Thoracic aorta (tissue), 2 donors: Measurements from ENCODE around the gene ENOX1. TPM values are rescaled to one million over a fixed set of nuclear protein-coding genes. Genes with fewer than 3 reads are reported as not detected.

Experiments
- ATAC-seq: fragments of 150-250 bp; one replicate; pipeline ENCODE4 v1.8.0; 2017; ENCODE audit warnings: low read depth; ENCODE audit not compliant: insufficient number of reproducible peaks, low FRiP score
- DNase-seq: peaks from one replicate; pipeline ENCODE4 v3.0.0-alpha.2; 2020; ENCODE audit warnings: low spot score
- H3K27ac ChIP-seq, 2 donors: fragments of 200-600 bp; sonication (generic); 1 replicate in 1 of 2; 2 replicates in 1 of 2; pipeline ENCODE4 v1.5.1; 2016; ENCODE audit warnings: mild to moderate bottlenecking in 2 of 2, moderate library complexity in 2 of 2
- H3K27me3 ChIP-seq: fragments of 200-600 bp; sonication (generic); replicated peaks from 2 replicates; pipeline ENCODE4 v1.6.0; 2016; ENCODE audit warnings: mild to moderate bottlenecking; ENCODE audit not compliant: insufficient read depth
- H3K36me3 ChIP-seq: fragments of 200-600 bp; sonication (generic); one replicate; pipeline ENCODE4 v1.5.1; 2016
- H3K4me1 ChIP-seq, 2 donors: fragments of 200-600 bp; sonication (generic); 1 replicate in 1 of 2; 2 replicates in 1 of 2; pipeline versions ENCODE4 v1.5.1 to v1.6.0; 2016; ENCODE audit warnings: low read depth in 2 of 2, mild to moderate bottlenecking in 1 of 2; ENCODE audit not compliant: control insufficient read depth in 1 of 2
- H3K4me3 ChIP-seq: fragments of 200-600 bp; sonication (generic); 2 replicates; pipeline ENCODE4 v1.5.1; 2016; ENCODE audit warnings: mild to moderate bottlenecking
- H3K9me3 ChIP-seq: fragments of 200-600 bp; sonication (generic); 2 replicates; pipeline ENCODE4 v1.5.1; 2016
- CTCF ChIP-seq: fragments of 200-600 bp; sonication (generic); IDR thresholded peaks from one replicate; pipeline ENCODE4 v1.5.1; 2019; ENCODE audit warnings: antibody characterized with exemption
- total RNA-seq, 2 donors: library from RNA; depleted of rRNA; stranded (reverse); fragments of >200 nt; gene quantifications; one replicate each; pipeline versions ENCODE4 v1.1.0 to v1.2.3, GENCODE V29; 2016

Gene ENOX1
- total RNA-seq, 2 donors from 2014 or later, result 0.41 to 2.3 TPM

- no peaks in the 10 kb centered on the region for H3K9me3 ChIP-seq
- no peaks in the 10 kb centered on the region for H3K4me1 ChIP-seq
- no peak overlapping the region for H3K4me3 ChIP-seq
- no peaks in the 10 kb centered on the region for H3K27me3 ChIP-seq
- DNase-seq (no peak), ATAC-seq (no peak)
- H3K27ac ChIP-seq, result no peak overlapping the region
- TF ChIP-seq CTCF, result no peak
- no peaks in the 10 kb centered on the region for H3K36me3 ChIP-seq
Measured at GRCh38 chr13:43640476-43640875, 146.3 kb downstream of the ENOX1 start.

- Histone ChIP-seq H3K36me3 (no peaks in the 10 kb centered on the region), H3K4me3 (no peak overlapping the region), H3K9me3 (no peaks in the 10 kb centered on the region), H3K27me3 (no peaks in the 10 kb centered on the region), H3K27ac (no peak overlapping the region), H3K4me1 (no peaks in the 10 kb centered on the region)
- TF ChIP-seq CTCF, result no peak
- ATAC-seq (no peak), DNase-seq (no peak)
Measured at GRCh38 chr13:43631106-43631505, 155.7 kb downstream of the ENOX1 start.

GRCh38 chr13:43629691-43630480 is 156.9 kb downstream of the ENOX1 start:
- Histone ChIP-seq H3K27me3 (no peaks in the 10 kb centered on the region), H3K27ac (no peak overlapping the region), H3K4me1 (no peaks in the 10 kb centered on the region), H3K36me3 (no peaks in the 10 kb centered on the region), H3K4me3 (no peak overlapping the region), H3K9me3 (no peaks in the 10 kb centered on the region)
- DNase-seq, result no peak
- no peak for TF ChIP-seq CTCF
- ATAC-seq, result no peak

GRCh38 chr13:43626994-43627393 is 159.8 kb downstream of the ENOX1 start:
- DNase-seq (no peak), ATAC-seq (no peak)
- H3K27me3 ChIP-seq, result no peaks in the 10 kb centered on the region
- TF ChIP-seq CTCF, result no peak
- no peaks in the 10 kb centered on the region for H3K4me1 ChIP-seq
- no peaks in the 10 kb centered on the region for H3K36me3 ChIP-seq
- no peak overlapping the region for H3K27ac ChIP-seq
- H3K4me3 ChIP-seq, result no peak overlapping the region
- H3K9me3 ChIP-seq, result no peaks in the 10 kb centered on the region

GRCh38 chr13:43614063-43614462 is 172.7 kb downstream of the ENOX1 start:
- TF ChIP-seq CTCF, result no peak
- Histone ChIP-seq H3K36me3 (no peaks in the 10 kb centered on the region), H3K4me1 (no peaks in the 10 kb centered on the region), H3K27ac (no peak overlapping the region), H3K27me3 (no peaks in the 10 kb centered on the region), H3K9me3 (no peaks in the 10 kb centered on the region), H3K4me3 (no peak overlapping the region)
- DNase-seq (no peak), ATAC-seq (no peak)
